ENCODE results near the gene PBX2.

DNA sequence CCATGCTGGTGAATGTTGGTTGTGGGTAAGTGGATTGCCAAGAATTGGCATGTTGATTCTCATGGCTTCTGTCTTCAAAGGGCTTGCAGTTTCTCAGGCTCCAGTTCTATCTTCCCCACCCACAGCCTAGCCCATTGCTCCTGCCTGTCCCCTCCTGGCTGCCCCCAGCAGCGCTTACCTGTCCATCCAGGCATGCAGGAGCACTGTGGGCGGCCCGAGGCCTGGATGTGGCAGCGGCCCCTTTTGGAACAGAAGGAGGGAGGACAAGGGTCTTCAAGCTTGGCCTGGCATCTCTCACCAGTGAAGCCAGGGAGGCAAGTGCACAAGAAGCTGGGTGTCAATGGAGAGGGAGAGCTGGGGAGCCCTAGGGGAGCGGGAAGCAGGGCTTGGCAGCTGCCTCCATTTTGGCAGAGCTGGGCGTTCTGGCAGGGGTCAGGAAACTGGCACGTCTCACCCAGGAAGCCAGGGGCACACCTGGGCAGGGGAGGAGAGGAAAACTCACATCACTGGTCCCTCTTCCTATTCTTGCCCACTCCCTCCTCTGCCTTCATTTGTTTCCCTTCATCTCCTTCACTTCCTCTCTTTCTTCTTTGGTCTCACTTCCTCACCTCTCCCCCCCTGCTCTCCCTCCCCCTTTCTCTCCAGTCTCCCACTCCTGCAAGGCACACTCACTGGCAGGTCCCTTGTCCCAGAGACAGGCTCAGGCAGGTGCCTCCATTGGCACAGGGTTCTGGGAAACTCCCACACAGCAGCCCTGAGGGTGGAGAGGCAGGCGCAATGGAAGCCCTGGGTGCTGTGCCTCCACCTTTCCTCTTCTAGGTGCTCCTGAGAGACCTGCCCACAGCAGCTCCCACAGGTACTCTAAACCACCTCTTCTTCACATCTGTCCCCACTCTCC lies 32.6 kb upstream of the PBX2 start:
- no peak for TF ChIP-seq ZNF274 (IDR thresholded peaks at IDR 0.05; ENCODE audit: low read depth, low read length)
- TF ChIP-seq SUZ12 (IDR thresholded peaks at IDR 0.05; ENCODE audit: extremely low read depth, insufficient read depth, insufficient read length) = no peak
- no peak for TF ChIP-seq YY1 (IDR thresholded peaks at IDR 0.05; ENCODE audit: insufficient read depth, insufficient read length)
